ENCODE measurements around the gene STXBP4. TPM values are rescaled to one million over a fixed set of nuclear protein-coding genes. Genes with fewer than 3 reads are reported as not detected.

Gene STXBP4
- total RNA-seq, 2 donors from 2014 or later: 6.1 to 7.4 TPM

DNA sequence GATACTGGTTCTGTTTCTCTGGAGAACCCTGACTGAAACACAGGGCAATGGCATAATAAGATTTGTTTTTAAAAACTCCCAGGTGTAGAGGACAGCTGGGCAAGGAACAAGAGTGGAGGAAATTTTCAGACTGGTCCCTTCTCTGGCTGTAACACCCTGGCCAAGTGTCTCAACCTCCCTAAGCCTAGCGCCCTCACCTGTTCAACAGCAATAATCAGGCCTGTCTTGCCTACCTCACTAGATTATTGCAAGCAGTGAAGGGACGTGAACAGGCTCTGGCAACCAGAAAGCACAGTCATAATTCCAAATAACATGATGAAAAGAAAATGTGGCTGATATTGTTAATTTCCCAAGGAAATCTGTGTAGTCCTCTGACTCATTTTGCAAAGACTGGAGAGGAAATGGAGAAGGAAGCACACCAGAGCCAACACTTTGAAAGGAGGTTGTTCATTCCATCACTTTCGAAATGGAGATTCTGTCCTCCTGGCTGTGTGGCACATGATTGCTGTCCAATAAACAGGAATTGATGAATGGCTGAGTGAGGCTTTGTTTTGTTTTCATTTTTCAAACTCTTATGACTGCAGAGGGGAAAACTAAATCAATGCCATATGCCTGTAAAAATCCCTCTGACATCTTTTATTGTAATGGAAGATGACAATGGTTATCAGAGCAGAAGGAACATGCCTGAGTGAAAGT, 208.7 kb downstream of the STXBP4 start:
- DNase-seq (no peak), ATAC-seq (peak; percentile 49)
- H3K9me3 ChIP-seq (ENCODE audit: control insufficient read depth, low read length, poor library complexity, severe bottlenecking): no peaks in the 10 kb centered on the region
- Mint-ChIP-seq H3K27me3 (no peaks in the 10 kb centered on the region), H3K27ac (peak overlapping the region; percentile 87), H3K36me3 (ENCODE audit: low read depth) (no peaks in the 10 kb centered on the region), H3K4me1 (peaks cover 20% of the 10 kb centered on the region), H3K4me3 (no peak overlapping the region)

DNA sequence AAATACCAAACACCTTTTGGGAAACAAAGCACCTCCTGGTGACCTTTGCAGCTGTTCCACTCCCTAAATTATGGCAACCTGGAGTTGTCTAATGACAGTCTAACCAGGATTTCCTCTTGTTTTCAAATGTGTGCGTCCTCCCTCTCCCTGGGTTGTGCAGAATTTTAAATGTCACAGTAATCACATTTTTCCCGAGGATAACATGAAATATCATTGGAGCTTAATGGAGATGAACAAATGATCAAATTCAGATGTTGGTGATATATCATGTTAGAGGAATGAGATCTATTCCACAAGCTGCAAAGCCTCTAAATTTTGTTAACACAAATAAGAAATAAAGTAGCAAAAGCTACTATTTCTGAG, 209.3 kb downstream of the STXBP4 start:
- DNase-seq: no peak
- Mint-ChIP-seq H3K27me3 (no peaks in the 10 kb centered on the region), H3K27ac (no peak overlapping the region), H3K4me3 (no peak overlapping the region), H3K36me3 (ENCODE audit: low read depth) (peaks cover 2% of the 10 kb centered on the region), H3K4me1 (peaks cover 20% of the 10 kb centered on the region)
- H3K9me3 ChIP-seq (ENCODE audit: control insufficient read depth, low read length, poor library complexity, severe bottlenecking): no peaks in the 10 kb centered on the region
- ATAC-seq: no peak

DNA sequence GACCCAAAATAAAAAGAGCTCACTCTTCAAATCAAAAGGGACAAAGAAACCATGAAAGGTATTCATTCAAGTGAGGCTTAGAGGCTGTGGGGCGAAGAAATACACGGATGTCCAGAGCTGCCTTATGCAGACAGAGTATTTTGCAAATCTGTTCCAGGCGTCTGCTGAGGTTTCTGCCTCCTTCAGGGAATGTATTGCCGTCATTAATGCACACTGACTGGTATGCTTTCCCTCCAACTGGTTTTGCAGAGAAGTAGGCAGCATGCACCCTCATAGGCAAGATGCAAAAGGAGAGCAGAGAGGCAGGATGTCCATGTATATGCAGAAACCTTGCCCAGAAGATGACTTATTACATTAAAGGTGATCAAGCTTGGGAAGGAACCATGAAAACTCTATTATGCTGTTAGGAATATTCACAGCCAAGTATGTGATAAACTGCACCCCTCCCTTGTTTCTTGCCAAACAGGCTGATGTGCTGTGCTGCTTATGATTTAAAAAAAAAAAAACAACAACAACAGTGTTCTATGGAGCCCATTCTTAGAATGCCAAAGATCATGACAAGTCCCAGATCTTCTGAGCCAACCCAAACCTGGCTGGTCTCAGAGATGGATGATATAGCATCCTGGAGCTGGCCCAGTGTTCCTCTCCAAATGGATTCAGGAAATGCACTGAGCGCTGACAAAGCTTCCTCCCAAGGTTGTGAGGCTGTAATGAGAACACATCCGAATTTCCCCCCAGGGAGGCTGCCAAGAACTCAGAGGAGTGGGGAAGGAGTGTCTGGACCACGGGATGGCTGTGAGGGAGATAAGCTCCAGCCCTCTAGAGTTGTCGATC, 218.6 kb downstream of the STXBP4 start:
- H3K4me3 Mint-ChIP-seq: no peak overlapping the region
- ATAC-seq (no peak), DNase-seq (no peak)
- H3K27ac Mint-ChIP-seq: no peak overlapping the region
- no peaks in the 10 kb centered on the region for H3K27me3 Mint-ChIP-seq
- H3K4me1 Mint-ChIP-seq: peaks cover 7% of the 10 kb centered on the region
- peaks cover 4% of the 10 kb centered on the region for H3K36me3 Mint-ChIP-seq (ENCODE audit: low read depth)
- no peaks in the 10 kb centered on the region for H3K9me3 ChIP-seq (ENCODE audit: control insufficient read depth, low read length, poor library complexity, severe bottlenecking)

DNA sequence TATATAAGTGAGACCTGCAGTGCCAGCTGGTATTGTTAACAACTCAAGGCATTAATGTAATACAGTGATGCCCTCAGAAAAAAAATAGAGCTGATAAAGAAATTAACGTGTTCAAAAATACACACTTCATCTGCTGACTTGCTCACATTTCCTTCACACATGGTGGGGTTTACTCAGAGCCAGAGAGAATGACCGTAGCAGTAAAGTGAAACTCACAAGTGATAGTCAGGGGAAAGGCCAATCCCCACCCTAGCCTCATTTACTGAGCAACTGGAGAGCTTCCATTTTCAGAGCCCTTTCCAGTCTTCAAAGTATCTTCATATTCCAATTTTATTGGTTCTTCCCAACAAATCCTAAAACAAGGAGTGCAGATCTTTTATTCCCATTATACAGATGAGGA, 222.2 kb downstream of the STXBP4 start:
- Mint-ChIP-seq H3K4me1 (peaks cover 10% of the 10 kb centered on the region), H3K4me3 (no peak overlapping the region), H3K27me3 (no peaks in the 10 kb centered on the region), H3K36me3 (ENCODE audit: low read depth) (peaks cover 2% of the 10 kb centered on the region), H3K27ac (no peak overlapping the region)
- no peak for DNase-seq
- ATAC-seq: no peak
- H3K9me3 ChIP-seq (ENCODE audit: control insufficient read depth, low read length, poor library complexity, severe bottlenecking): no peaks in the 10 kb centered on the region

DNA sequence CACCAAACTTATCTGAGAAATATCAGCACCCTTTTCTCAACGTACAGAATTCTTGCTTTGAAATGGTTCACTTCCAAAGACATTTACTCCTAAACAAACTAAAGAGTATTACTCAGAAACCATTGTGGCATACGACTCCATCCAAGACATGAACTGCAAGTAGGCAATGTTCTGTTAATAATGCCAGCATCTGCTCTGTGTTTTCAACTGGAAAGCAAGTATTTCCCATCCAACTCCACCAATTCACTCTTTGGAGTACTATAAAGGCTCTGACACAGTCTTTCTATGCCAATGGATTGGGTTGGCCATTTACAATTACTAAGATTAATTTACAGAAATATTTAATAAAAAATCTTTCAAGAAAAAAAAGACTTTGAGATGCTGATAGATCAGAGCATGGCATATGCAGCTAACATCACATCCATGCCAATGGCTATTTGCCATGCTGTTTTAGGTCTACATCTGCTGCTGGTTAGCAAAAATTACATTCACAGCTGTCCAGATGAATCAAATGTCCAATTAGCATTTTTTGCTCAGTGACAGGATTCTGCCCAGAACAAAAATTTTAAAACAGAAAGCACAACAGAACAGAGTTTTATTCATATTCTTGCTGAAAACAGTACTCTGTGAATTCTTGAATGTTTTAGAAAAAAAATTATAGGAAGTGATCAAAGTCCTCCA, 230.3 kb downstream of the STXBP4 start:
- no peak overlapping the region for H3K4me3 Mint-ChIP-seq
- no peak overlapping the region for H3K27ac Mint-ChIP-seq
- DNase-seq (no peak), ATAC-seq (no peak)
- H3K27me3 Mint-ChIP-seq: peaks cover 5% of the 10 kb centered on the region
- H3K36me3 Mint-ChIP-seq (ENCODE audit: low read depth): no peaks in the 10 kb centered on the region
- no peaks in the 10 kb centered on the region for H3K9me3 ChIP-seq (ENCODE audit: control insufficient read depth, low read length, poor library complexity, severe bottlenecking)
- peaks cover 6% of the 10 kb centered on the region for H3K4me1 Mint-ChIP-seq

DNA sequence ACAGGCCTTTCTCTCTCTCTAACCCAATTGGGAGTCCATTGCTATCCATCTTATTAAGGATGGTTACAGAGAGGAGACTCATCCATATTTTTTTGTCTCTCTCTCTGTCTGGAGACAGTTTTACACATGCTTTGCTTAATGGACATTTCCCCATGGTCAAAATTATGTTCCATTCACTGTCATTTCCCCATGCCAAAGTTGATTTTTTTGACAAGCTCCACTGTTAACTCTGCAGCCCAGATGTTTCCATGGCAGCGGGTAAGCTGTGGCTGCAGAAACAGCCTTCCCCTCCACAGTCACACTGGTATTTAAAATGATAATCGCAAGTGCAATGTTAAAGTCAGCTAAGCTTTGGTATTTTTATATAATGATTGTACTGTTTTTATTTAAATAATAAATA, 232.3 kb downstream of the STXBP4 start:
- Mint-ChIP-seq H3K4me1 (peaks cover 3% of the 10 kb centered on the region), H3K27me3 (peaks cover 5% of the 10 kb centered on the region), H3K36me3 (ENCODE audit: low read depth) (no peaks in the 10 kb centered on the region), H3K4me3 (no peak overlapping the region), H3K27ac (no peak overlapping the region)
- ATAC-seq: no peak
- no peak for DNase-seq
- no peaks in the 10 kb centered on the region for H3K9me3 ChIP-seq (ENCODE audit: control insufficient read depth, low read length, poor library complexity, severe bottlenecking)

DNA sequence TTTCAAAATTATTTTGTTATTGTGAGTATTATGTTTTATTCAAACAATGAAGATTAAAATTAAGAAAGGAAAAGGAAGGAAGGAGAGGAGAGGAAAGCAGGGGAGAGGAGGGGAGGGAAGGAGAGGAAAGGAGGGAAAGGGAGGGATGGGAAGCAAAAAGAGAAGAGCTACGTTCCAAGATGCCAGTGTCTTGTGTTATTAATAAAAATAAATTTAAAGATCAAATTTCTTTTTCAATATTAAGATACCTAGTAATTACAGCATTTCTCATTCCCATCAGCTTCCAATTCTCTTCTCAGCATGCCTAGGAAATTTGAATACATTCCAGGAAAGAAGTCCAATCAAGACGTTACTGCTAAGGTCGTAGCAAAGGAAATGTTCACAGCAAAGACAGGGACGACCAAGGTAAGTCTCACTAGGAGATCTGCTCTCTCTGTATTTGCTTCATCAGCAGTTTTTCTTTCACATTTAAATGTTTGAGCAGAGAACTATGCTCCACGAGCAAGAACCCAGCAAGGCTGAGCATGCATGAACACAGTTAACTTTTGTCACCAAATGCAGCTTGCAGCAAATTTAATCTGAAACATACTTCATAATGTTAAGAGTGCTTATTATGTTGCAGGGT, 232.9 kb downstream of the STXBP4 start:
- no peaks in the 10 kb centered on the region for H3K36me3 Mint-ChIP-seq (ENCODE audit: low read depth)
- H3K27me3 Mint-ChIP-seq: peaks cover 5% of the 10 kb centered on the region
- H3K27ac Mint-ChIP-seq: no peak overlapping the region
- no peak overlapping the region for H3K4me3 Mint-ChIP-seq
- peaks cover 3% of the 10 kb centered on the region for H3K4me1 Mint-ChIP-seq
- DNase-seq (no peak), ATAC-seq (no peak)
- H3K9me3 ChIP-seq (ENCODE audit: control insufficient read depth, low read length, poor library complexity, severe bottlenecking): no peaks in the 10 kb centered on the region

DNA sequence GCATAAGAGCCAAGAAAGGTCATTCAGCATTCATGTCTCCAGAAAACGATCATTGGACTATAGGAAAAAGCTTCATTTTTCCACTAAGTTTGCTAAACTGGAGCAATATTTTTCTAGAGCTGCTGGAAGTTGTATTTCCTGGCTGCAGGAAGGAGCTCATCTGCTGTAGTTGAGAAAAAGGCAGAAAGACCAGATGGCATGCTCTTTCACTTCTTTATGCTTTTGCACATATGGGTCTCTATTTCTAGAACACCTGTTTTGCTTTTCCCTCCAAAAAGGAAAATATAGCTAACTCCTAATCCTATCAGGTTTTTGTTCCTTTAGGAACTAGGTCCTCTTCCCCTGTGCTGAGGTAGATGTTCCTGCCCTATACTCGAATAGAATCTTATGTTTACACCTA, 234.3 kb downstream of the STXBP4 start:
- H3K4me3 Mint-ChIP-seq: no peak overlapping the region

DNA sequence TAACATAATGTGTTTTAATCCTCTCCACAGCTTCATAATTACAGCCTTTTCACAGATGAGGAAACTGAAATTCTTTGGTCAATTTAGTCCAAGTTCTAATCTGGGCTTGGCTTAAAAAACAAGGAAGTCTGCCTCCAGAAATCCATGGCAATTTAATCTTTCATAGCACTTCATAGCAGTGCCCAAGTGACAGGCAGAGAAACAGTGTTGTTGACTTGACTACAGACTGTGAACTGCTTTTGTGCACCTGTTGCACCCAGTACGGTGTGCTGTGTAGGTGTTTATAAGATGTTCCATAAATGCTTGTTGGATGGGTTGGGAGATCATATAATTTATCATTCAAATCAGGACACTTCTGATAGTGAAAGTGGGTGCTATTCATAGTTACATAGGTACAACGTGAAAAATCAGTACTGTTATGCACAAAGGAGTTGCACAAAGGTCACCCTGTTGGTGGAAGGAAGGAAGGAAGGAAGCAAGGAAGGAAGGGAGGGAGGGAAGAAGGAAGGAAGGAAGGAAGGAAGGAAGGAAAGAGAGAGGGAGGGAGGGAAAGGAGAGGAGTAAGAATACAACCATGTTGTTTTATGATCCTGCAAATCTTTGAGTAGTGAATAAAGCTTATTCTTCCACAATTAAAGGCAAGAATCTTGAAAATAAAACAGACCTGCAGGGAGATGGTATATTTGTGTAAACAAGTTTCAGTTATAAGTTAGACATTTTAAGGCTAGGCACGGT, 239.7 kb downstream of the STXBP4 start:
- H3K4me3 Mint-ChIP-seq: no peak overlapping the region
- no peak overlapping the region for H3K27ac Mint-ChIP-seq
- H3K4me1 Mint-ChIP-seq: peaks cover 4% of the 10 kb centered on the region
- ATAC-seq: no peak
- no peaks in the 10 kb centered on the region for H3K27me3 Mint-ChIP-seq
- H3K36me3 Mint-ChIP-seq (ENCODE audit: low read depth): no peaks in the 10 kb centered on the region
- H3K9me3 ChIP-seq (ENCODE audit: control insufficient read depth, low read length, poor library complexity, severe bottlenecking): no peaks in the 10 kb centered on the region
- DNase-seq: no peak

More for the DNA sequence above, 234.3 kb downstream of the STXBP4 start:
- no peaks in the 10 kb centered on the region for H3K9me3 ChIP-seq (ENCODE audit: control insufficient read depth, low read length, poor library complexity, severe bottlenecking)
- no peaks in the 10 kb centered on the region for H3K36me3 Mint-ChIP-seq (ENCODE audit: low read depth)
- ATAC-seq (no peak), DNase-seq (no peak)
- peaks cover 3% of the 10 kb centered on the region for H3K4me1 Mint-ChIP-seq
- no peaks in the 10 kb centered on the region for H3K27me3 Mint-ChIP-seq
- H3K27ac Mint-ChIP-seq: no peak overlapping the region

DNA sequence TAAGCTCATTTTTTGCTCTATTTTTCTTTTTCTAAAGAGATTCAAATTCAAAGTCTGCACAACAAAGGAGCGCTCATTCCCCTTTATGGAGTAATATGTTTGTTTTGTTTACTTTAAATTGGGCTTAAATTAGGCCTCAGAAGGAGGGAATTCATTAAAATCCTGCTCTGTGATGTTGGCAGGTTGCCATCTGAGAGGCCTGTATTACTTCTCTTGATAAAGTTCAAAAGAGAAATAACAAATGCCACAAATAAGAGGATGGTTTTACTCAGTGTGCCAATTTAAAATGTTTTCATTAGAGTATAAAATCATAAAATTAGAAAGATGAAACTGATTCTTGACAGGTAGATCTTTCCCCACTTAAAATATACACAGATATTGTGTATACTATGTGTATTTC, 241.7 kb downstream of the STXBP4 start:
- H3K4me3 Mint-ChIP-seq: no peak overlapping the region
- peaks cover 4% of the 10 kb centered on the region for H3K4me1 Mint-ChIP-seq
- H3K36me3 Mint-ChIP-seq (ENCODE audit: low read depth): no peaks in the 10 kb centered on the region
- H3K27me3 Mint-ChIP-seq: no peaks in the 10 kb centered on the region
- DNase-seq: no peak
- H3K27ac Mint-ChIP-seq: no peak overlapping the region
- no peaks in the 10 kb centered on the region for H3K9me3 ChIP-seq (ENCODE audit: control insufficient read depth, low read length, poor library complexity, severe bottlenecking)
- no peak for ATAC-seq

DNA sequence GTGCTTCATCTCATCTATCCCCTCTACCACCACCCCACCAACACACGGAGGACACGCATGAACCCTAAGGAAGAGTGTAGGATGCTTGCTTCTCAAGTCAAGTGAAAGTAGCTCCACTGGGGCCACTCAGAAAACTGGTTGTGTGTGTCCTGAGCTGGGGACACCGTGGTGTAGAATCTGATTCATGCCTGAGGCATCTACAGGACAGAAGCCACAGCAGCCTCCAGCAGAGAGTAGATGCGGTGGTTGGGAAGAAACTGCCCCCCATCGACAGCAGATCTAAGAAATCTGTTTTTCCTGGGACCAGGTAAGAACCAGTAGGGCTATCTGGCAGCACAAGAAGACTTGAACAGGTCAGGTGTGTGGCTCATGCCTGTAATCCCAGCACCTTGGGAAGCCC, 244.3 kb downstream of the STXBP4 start:
- H3K27ac Mint-ChIP-seq: peak overlapping the region; percentile 54
- no peaks in the 10 kb centered on the region for H3K36me3 Mint-ChIP-seq (ENCODE audit: low read depth)
- H3K4me1 Mint-ChIP-seq: peaks cover 13% of the 10 kb centered on the region
- H3K9me3 ChIP-seq (ENCODE audit: control insufficient read depth, low read length, poor library complexity, severe bottlenecking): no peaks in the 10 kb centered on the region
- H3K27me3 Mint-ChIP-seq: no peaks in the 10 kb centered on the region
- H3K4me3 Mint-ChIP-seq: no peak overlapping the region
- DNase-seq (no peak), ATAC-seq (no peak)

DNA sequence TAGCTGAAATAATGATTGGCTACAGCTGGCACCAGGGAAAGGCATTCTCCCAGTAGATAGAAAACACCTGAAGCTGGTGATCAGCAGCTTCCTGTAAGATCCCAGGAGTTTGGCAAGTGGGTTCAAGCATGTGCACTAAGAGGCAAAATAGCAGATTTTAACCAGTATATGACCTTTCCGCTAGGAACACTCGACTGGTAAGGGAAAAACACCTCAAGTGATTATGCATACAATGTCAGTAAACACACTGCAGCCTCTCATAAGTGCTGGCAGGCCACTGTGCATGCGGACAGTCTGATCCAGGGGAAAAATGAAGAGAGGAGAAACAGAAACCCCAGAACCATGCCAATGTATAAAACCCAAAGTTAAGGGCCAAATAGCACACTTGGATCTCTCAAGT, 247.1 kb downstream of the STXBP4 start:
- H3K36me3 Mint-ChIP-seq (ENCODE audit: low read depth): peaks cover 2% of the 10 kb centered on the region
- H3K9me3 ChIP-seq (ENCODE audit: control insufficient read depth, low read length, poor library complexity, severe bottlenecking): no peaks in the 10 kb centered on the region
- no peaks in the 10 kb centered on the region for H3K27me3 Mint-ChIP-seq
- peaks cover 10% of the 10 kb centered on the region for H3K4me1 Mint-ChIP-seq
- H3K27ac Mint-ChIP-seq: peak overlapping the region; percentile 46
- ATAC-seq: no peak
- no peak for DNase-seq
- no peak overlapping the region for H3K4me3 Mint-ChIP-seq

DNA sequence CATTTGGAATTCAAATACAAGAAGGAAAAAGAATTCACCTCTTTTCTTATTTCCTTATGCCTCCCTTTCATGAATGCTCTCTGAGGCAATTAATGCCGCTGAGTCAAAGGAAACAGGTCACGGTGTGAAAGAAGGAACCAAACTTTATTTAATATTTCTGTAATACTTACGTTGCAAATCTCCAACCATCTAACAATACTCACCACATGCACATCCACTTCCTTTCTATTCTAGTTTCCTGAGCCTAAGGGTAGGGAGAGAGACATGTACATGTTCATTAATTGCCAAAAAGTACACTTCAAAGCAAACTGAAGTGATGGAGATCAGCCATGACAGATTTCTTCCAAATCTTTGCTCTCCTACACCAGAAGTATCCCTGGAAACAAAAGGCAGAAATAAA, 248.3 kb downstream of the STXBP4 start:
- no peak for ATAC-seq
- Mint-ChIP-seq H3K4me3 (no peak overlapping the region), H3K27ac (peak overlapping the region; percentile 46), H3K4me1 (peaks cover 10% of the 10 kb centered on the region), H3K36me3 (ENCODE audit: low read depth) (peaks cover 2% of the 10 kb centered on the region), H3K27me3 (no peaks in the 10 kb centered on the region)
- H3K9me3 ChIP-seq (ENCODE audit: control insufficient read depth, low read length, poor library complexity, severe bottlenecking): no peaks in the 10 kb centered on the region
- DNase-seq: no peak

Measured in T-helper 17 cell (primary cell).